Anterior cingulate cortex (tissue), 58 donors: Measurements from ENCODE around the gene WNT10A.

ENCODE experiments used
- DNase-seq, 58 donors: peaks; one replicate each; lab custom pipeline; 2025; lab: John Stamatoyannopoulos, UW

The WNT10A gene

GRCh38 chr2:218875692-218876246 lies 4.9 kb upstream of the WNT10A start:
- DNase-seq = no peak

GRCh38 chr2:218876562-218877219 lies 4.0 kb upstream of the WNT10A start:
- DNase-seq = peak in 53 of 58 donors; percentile 7 to 79 (median 43)

GRCh38 chr2:218877331-218877730 lies 3.3 kb upstream of the WNT10A start:
- DNase-seq = no peak

GRCh38 chr2:218877891-218878290 lies 2.8 kb upstream of the WNT10A start:
- DNase-seq = no peak

GRCh38 chr2:218878486-218878885 lies 2.2 kb upstream of the WNT10A start:
- no peak for DNase-seq

GRCh38 chr2:218878926-218879761 lies 1.5 kb upstream of the WNT10A start:
- DNase-seq = no peak

- no peak for DNase-seq
Measured at GRCh38 chr2:218879776-218880101, 913 bp upstream of the WNT10A start.

DNA sequence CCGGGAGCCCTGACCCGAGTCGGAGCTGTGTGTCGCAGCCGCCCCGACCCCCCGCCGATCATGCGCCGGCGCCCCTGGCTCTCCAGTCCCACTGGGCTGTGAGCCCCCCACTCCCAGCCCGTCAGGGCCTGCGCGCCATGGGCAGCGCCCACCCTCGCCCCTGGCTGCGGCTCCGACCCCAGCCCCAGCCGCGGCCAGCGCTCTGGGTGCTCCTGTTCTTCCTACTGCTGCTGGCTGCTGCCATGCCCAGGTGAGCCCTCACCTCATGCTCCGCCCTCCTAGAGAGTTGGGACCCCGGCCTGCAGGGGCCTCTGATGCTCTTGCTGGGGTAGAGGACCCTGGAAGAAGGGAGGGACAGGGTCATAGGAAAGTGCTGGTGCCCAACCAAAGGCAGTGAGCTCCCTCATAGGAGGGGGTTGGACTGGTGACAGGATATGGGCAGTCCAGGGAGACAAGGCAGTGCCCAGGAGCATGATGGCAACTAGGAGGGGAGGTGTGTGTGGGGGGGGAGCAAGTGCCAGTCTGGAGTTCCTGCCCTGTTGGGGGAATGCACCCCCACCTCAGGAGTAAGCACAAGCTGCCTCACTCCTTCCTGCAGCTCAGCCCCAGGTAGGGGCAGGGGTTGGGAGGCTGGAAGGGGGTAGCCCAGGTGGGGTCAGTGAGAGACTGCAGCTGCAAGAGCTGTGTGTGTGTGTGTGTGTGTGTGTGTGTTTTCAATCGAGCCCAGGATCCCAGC lies 375 bp downstream of the WNT10A start:
- no peak for DNase-seq

- DNase-seq = no peak
Measured at GRCh38 chr2:218881744-218882460, 1.2 kb downstream of the WNT10A start.

GRCh38 chr2:218882461-218882816 lies 1.8 kb downstream of the WNT10A start:
- DNase-seq = no peak

- DNase-seq = no peak
Measured at GRCh38 chr2:218882866-218883366, 2.3 kb downstream of the WNT10A start.

GRCh38 chr2:218883491-218884490 lies 3.1 kb downstream of the WNT10A start:
- DNase-seq = no peak

- no peak for DNase-seq
Measured at GRCh38 chr2:218884519-218884918, 3.9 kb downstream of the WNT10A start.

- peak in 42 of 58 donors; percentile 8 to 74 (median 40) for DNase-seq
Measured at GRCh38 chr2:218885981-218886947, 5.6 kb downstream of the WNT10A start.

- DNase-seq = no peak
Measured at GRCh38 chr2:218887079-218887478, 6.4 kb downstream of the WNT10A start.

GRCh38 chr2:218888341-218888740 lies 7.7 kb downstream of the WNT10A start:
- no peak for DNase-seq

GRCh38 chr2:218889937-218890336 lies 9.3 kb downstream of the WNT10A start:
- DNase-seq = no peak

GRCh38 chr2:218890369-218890768 lies 9.7 kb downstream of the WNT10A start:
- DNase-seq = no peak
